ENCODE measurements around the gene AGK. TPM values are rescaled to one million over a fixed set of nuclear protein-coding genes. Genes with fewer than 3 reads are reported as not detected.

AGK gene, protein sequence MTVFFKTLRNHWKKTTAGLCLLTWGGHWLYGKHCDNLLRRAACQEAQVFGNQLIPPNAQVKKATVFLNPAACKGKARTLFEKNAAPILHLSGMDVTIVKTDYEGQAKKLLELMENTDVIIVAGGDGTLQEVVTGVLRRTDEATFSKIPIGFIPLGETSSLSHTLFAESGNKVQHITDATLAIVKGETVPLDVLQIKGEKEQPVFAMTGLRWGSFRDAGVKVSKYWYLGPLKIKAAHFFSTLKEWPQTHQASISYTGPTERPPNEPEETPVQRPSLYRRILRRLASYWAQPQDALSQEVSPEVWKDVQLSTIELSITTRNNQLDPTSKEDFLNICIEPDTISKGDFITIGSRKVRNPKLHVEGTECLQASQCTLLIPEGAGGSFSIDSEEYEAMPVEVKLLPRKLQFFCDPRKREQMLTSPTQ
- total RNA-seq = 30.0 and 43.2 TPM in 2 replicates

DNA sequence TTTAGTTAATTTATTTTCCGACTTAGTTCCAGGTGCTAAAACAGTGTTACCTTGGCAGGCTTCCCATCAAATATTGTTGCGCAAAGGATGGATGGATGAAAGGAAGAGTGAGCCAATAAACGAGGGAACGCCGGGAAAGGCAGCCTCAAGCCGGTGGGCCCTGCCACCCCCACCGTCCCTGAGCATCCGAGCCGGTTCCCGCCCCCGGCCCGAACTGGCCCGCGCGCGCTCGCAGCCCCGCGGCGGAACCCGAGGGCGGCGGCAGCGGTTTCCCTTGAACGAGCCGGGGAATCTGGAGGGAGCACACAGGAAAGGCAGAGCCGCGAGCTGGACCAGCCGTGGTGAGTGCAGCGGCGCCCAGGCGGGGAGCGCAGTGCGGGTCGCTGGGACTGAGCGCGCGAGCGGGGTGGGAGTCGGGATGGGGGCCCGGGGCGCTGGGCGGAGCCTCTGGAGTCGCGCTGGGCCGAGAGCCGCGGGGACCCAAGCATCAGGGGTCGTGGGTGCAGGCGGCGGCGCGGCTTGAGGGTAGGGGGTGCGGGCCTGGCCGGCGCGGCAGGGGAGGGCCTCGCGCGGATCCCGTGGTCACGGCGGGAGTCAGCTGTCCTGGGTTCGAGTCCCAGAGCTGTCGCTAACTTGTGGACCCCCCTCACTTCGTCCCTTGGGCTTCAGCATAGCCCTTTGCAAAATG lies at the start of gene AGK:
TSS of gene AGK (plus strand) at position 317 of the 688 bp plus-strand sequence. CDS start 4,057 bp downstream, outside the sequence.
- peak within 1 kb of the TSS; percentile 91 for H3K4me3 ChIP-seq (ENCODE audit: low read depth, low read length)
- peak; percentile 77 for DNase-seq (ENCODE audit: low read depth)
- TF ChIP-seq, protein P1, sequence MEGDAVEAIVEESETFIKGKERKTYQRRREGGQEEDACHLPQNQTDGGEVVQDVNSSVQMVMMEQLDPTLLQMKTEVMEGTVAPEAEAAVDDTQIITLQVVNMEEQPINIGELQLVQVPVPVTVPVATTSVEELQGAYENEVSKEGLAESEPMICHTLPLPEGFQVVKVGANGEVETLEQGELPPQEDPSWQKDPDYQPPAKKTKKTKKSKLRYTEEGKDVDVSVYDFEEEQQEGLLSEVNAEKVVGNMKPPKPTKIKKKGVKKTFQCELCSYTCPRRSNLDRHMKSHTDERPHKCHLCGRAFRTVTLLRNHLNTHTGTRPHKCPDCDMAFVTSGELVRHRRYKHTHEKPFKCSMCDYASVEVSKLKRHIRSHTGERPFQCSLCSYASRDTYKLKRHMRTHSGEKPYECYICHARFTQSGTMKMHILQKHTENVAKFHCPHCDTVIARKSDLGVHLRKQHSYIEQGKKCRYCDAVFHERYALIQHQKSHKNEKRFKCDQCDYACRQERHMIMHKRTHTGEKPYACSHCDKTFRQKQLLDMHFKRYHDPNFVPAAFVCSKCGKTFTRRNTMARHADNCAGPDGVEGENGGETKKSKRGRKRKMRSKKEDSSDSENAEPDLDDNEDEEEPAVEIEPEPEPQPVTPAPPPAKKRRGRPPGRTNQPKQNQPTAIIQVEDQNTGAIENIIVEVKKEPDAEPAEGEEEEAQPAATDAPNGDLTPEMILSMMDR (IDR thresholded peaks at IDR 0.05; ENCODE audit: insufficient read depth, low read depth, low read length) = no peak

DNA sequence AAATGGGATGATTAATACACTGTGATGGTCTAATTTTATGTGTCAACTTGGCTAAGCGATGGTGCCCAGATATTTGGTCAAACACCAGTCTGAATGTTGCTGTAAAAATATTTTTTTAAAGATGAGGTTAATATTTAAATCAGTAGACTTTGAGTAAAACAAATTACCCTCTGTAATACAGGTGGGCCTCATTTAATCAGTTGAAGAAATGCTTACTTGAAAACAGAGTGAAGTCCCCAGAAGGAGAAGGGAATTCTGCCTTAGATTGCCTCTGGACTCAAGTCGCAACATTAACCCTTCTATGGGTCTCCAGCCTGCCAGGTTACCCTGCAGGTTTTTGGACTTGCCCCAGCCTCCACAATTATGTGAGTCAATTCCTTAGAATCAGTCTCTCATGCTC lies 49.8 kb upstream of the AGK start:
- TF ChIP-seq, protein P1 (IDR thresholded peaks at IDR 0.05; ENCODE audit: insufficient read depth, low read depth, low read length) = no peak
- H3K4me3 ChIP-seq (ENCODE audit: low read depth, low read length) = no peak overlapping the region
- no peak for DNase-seq (ENCODE audit: low read depth)

DNA sequence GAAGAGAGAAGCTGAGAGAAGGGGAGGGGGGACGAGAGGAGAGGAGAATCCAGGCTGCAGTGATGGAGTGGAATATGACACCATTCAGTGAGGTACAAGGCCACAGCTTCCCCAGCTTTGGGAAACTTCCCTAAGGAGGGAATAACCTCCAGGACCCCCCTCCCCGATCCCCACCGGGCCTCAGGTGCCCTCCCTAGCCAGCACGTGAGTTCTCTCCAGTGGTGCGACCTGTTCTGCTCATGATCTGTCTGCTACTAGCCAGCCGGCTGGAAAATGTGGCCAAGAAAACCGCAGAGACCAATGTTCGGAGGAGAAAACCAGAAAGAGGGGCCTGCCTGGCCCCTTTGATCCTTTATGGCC lies 39.9 kb upstream of the AGK start:
- DNase-seq (ENCODE audit: low read depth) = no peak
- no peak overlapping the region for H3K4me3 ChIP-seq (ENCODE audit: low read depth, low read length)
- TF ChIP-seq, protein P1 (IDR thresholded peaks at IDR 0.05; ENCODE audit: insufficient read depth, low read depth, low read length) = no peak

DNA sequence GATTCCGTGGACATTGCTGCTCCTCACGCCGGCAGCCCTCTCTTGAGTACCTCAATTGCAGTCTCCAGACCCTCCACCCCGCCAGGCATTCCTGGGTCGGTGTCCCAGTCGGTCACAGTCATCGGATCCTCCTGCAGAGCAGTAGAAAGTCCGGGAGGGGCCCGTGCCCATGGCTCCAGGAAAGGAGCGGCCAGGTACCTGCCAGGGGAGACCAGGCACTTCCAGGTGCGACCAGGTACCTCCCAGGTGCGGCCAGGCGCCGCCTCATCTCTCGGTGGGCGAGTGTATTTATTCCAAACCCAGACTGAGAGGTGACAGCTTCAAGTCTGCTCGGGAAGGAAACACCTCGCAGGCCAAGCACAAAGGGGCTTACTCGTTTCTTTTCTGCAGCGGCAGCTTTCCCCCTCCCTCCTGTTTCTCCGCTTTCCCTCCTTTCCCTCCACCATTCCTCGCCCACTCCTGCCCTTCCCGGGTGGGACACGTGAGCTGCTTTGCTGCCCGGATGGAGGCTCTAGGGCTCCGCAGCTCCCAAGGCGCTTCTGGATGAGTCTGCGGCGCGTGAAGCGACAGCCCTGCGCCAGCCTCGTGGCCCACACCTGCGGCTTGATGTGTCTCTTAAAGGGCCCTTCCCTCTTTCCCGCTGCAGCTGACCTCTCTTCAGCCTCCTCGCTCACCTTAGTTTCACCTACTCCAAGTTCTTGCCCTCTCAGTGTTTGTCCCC lies 39.4 kb upstream of the AGK start:
- no peak for DNase-seq (ENCODE audit: low read depth)
- no peak overlapping the region for H3K4me3 ChIP-seq (ENCODE audit: low read depth, low read length)
- TF ChIP-seq, protein P1 (IDR thresholded peaks at IDR 0.05; ENCODE audit: insufficient read depth, low read depth, low read length) = no peak

DNA sequence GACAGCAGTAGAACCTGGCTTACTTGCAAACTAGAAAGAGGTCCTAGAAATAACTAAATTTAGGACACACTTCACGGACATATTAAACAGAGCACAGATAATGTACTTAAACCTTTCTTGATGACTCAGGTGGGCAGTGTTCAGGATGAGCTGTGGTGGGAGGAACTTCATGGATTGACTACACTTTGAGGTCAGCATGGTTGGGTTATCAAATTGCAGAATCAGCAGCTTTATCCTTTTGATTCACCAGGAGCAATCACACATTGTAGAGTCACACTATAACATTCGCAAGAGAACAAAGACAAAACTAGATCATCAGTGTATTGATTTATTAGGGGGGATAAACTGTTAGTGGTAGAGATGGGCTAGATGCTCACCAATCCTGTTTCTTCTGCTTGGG lies 38.6 kb upstream of the AGK start:
- DNase-seq (ENCODE audit: low read depth) = no peak
- TF ChIP-seq, protein P1 (IDR thresholded peaks at IDR 0.05; ENCODE audit: insufficient read depth, low read depth, low read length) = no peak
- H3K4me3 ChIP-seq (ENCODE audit: low read depth, low read length) = no peak overlapping the region

DNA sequence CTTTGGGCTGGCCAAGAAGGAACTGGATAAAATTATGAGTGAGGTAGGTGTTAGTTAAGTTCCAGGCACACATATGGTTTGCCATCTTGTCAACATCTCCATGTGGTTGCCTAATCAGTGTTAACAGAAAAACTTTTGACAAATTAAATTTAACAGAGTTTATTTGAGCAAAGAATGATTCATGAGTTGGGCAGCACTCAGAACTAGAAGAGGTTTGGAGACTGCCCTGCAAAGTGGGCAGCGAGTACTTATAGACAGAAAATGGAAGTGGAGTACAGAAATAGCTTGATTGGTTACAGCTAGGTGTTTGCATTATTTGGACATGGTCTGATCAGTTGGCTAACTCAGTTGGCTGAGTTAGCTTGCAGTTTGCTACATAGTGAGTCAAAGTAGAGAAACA lies 37.5 kb upstream of the AGK start:
- DNase-seq (ENCODE audit: low read depth) = no peak
- TF ChIP-seq, protein P1 (IDR thresholded peaks at IDR 0.05; ENCODE audit: insufficient read depth, low read depth, low read length) = no peak
- H3K4me3 ChIP-seq (ENCODE audit: low read depth, low read length) = no peak overlapping the region

Measured in fibroblast of villous mesenchyme (primary cell).